CD4-positive, alpha-beta T cell (primary cell): Measurements from ENCODE around the gene SLC22A12. TPM values are rescaled to one million over a fixed set of nuclear protein-coding genes. Genes with fewer than 3 reads are reported as not detected.

Source experiments
- ATAC-seq: fragments of 200-7000 bp; cut with Tn5 transposase; one replicate; pipeline ENCODE4 v1.10.0; 2022; ENCODE audit warnings: mild to moderate bottlenecking; ENCODE audit not compliant: poor library complexity
- CTCF ChIA-PET: fragments of 350-600 bp; sonication (Branson Sonifier 250); formaldehyde crosslinking; loops from one replicate; lab custom pipeline; 2021; ENCODE audit warnings: antibody characterized with exemption, inconsistent platforms; lab: Charles Lee
- POLR2A ChIA-PET: fragments of 350-600 bp; sonication (Branson Sonifier 250); formaldehyde crosslinking; loops from one replicate; lab custom pipeline; 2021; ENCODE audit warnings: antibody characterized with exemption, inconsistent platforms; lab: Charles Lee
- DNase-seq, 14 experiments: peaks; one replicate each; pipeline ENCODE4 v3.0.0-alpha.2; 2013 to 2020; ENCODE audit warnings: mixed read lengths in 2 of 14
- H3K27ac ChIP-seq, 2 donors: one replicate each; pipeline versions ENCODE4 v1.5.1 to v1.7.0; 2013; ENCODE audit warnings: low read length in 2 of 2, low read depth in 1 of 2, mild to moderate bottlenecking in 1 of 2
- H3K27me3 ChIP-seq, 2 experiments: 1 replicate in 1 of 2; 2 replicates in 1 of 2; pipeline versions ENCODE4 v1.6.1 to v1.7.0; 2013; ENCODE audit warnings: low read length in 2 of 2, control low read depth in 1 of 2, mild to moderate bottlenecking in 1 of 2, moderate library complexity in 1 of 2; ENCODE audit not compliant: insufficient read depth in 2 of 2, control insufficient read depth in 1 of 2
- H3K36me3 ChIP-seq: one replicate; pipeline ENCODE4 v1.6.1; 2013; ENCODE audit warnings: low read length, control low read depth; ENCODE audit not compliant: insufficient read depth
- H3K4me1 ChIP-seq: one replicate; pipeline ENCODE4 v1.6.1; 2013; ENCODE audit warnings: low read length, control low read depth; ENCODE audit not compliant: insufficient read depth
- H3K4me3 ChIP-seq: one replicate; pipeline ENCODE4 v1.5.1; 2013; ENCODE audit warnings: mild to moderate bottlenecking, low read length, moderate library complexity
- H3K9me3 ChIP-seq, 2 experiments: 1 replicate in 1 of 2; 2 replicates in 1 of 2; pipeline versions ENCODE4 v1.6.1 to v1.7.0; 2013; ENCODE audit warnings: low read length in 2 of 2, mild to moderate bottlenecking in 2 of 2, control low read depth in 1 of 2, moderate library complexity in 1 of 2; ENCODE audit not compliant: control insufficient read depth in 1 of 2, insufficient read depth in 1 of 2
- H3K27ac Mint-ChIP-seq: one replicate; pipeline ENCODE4 v1.8.0; 2020; ENCODE audit warnings: mixed read lengths
- H3K27me3 Mint-ChIP-seq: one replicate; pipeline ENCODE4 v1.8.0; 2021; ENCODE audit warnings: mixed read lengths
- H3K36me3 Mint-ChIP-seq: one replicate; pipeline ENCODE4 v1.8.0; 2021; ENCODE audit warnings: low read depth, mixed read lengths
- H3K4me1 Mint-ChIP-seq: one replicate; pipeline ENCODE4 v1.8.0; 2021; ENCODE audit warnings: low read depth, mixed read lengths
- H3K4me3 Mint-ChIP-seq: one replicate; pipeline ENCODE4 v1.8.0; 2020; ENCODE audit warnings: mild to moderate bottlenecking, mixed read lengths
- H3K9me3 Mint-ChIP-seq: one replicate; pipeline ENCODE4 v1.8.0; 2020; ENCODE audit warnings: mixed read lengths
- CTCF ChIP-seq: fragments of 200-600 bp; IDR thresholded peaks from one replicate; pipeline ENCODE4 v1.8.0; 2022; ENCODE audit warnings: antibody characterized with exemption, mild to moderate bottlenecking
- intact Hi-C, 2 experiments: fragments of 100-400 bp; cut with DNase I in 1 of 2; cut with micrococcal nuclease in 1 of 2; formaldehyde crosslinking; loops; one replicate each; pipeline versions ENCODE4 v1.15.1 to v1.9.0; 2023 to 2025; cut with DNase I, micrococcal nuclease
- total RNA-seq, 174 experiments: library from RNA in 2 of 174; stranded (reverse) in 2 of 174; gene quantifications; one replicate each; pipeline ENCODE4 v1.2.3 and lab custom pipeline; 2021 to 2026

The SLC22A12 gene
- total RNA-seq, 2 experiments from 2014 or later = not detected

DNA sequence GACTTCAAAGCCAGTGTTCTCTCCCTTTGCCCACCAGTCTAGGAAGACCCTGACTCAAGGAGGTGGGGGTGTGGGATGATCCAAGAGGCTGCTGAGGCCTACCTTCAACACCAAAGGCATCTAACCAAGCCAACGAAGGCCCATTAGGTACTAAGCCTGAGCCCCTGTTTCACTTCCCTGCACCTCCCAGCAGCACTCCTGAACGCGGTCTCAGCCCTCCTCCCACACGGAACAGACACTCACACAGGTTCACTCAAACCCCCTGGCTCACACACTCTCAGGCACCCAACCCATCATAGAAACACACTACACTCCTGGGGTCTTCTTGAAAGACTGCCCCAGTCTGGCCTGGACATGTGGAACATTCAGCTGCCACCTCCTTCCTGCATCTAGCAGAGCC lies 40.7 kb downstream of the SLC22A12 start:
- TF ChIP-seq CTCF = no peak
- Mint-ChIP-seq H3K27ac (no peak overlapping the region), H3K27me3 (peaks cover 27% of the 10 kb centered on the region), H3K4me3 (no peak overlapping the region), H3K9me3 (no peaks in the 10 kb centered on the region), H3K4me1 (peaks cover 16% of the 10 kb centered on the region), H3K36me3 (no peaks in the 10 kb centered on the region)
- no peak for DNase-seq
- Histone ChIP-seq H3K4me3 (no peak overlapping the region), H3K36me3 (no peaks in the 10 kb centered on the region), H3K27ac (no peak overlapping the region), H3K4me1 (peaks cover 8% of the 10 kb centered on the region), H3K27me3 (peaks cover 3 to 12% of the 10 kb centered on the region in 2 experiments), H3K9me3 (no peaks in the 10 kb centered on the region)
- intact Hi-C loops = no loop called here
- no peak for ATAC-seq
- POLR2A ChIA-PET = no interaction called here
- CTCF ChIA-PET = no interaction called here

DNA sequence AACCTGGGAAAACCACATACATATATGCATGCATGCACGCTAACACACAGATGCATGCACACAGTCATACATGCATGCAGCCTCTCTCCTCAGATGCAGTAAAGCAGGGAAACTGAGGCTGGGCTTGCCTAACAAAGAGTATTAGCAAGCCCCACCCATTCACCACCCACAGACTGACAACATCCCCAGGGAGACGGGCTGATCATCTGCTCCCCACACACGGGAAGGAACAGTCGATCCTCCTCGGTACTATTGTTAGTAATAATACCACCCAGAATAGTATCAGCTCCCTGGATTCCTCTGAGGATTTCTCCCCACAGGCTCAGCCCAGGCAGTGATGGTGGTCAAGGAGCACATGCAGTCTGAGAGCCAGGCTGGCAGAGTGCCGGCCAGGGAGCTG lies 41.2 kb downstream of the SLC22A12 start:
- POLR2A ChIA-PET = no interaction called here
- no peak for DNase-seq
- TF ChIP-seq CTCF = no peak
- Mint-ChIP-seq H3K4me1 (peaks cover 16% of the 10 kb centered on the region), H3K27ac (no peak overlapping the region), H3K27me3 (peaks cover 28% of the 10 kb centered on the region), H3K4me3 (no peak overlapping the region), H3K9me3 (no peaks in the 10 kb centered on the region), H3K36me3 (no peaks in the 10 kb centered on the region)
- intact Hi-C loops = no loop called here
- Histone ChIP-seq H3K27me3 (peaks cover 5 to 16% of the 10 kb centered on the region in 2 experiments), H3K4me3 (no peak overlapping the region), H3K9me3 (no peaks in the 10 kb centered on the region), H3K36me3 (no peaks in the 10 kb centered on the region), H3K4me1 (peaks cover 8% of the 10 kb centered on the region), H3K27ac (no peak overlapping the region)
- CTCF ChIA-PET = no interaction called here
- no peak for ATAC-seq

DNA sequence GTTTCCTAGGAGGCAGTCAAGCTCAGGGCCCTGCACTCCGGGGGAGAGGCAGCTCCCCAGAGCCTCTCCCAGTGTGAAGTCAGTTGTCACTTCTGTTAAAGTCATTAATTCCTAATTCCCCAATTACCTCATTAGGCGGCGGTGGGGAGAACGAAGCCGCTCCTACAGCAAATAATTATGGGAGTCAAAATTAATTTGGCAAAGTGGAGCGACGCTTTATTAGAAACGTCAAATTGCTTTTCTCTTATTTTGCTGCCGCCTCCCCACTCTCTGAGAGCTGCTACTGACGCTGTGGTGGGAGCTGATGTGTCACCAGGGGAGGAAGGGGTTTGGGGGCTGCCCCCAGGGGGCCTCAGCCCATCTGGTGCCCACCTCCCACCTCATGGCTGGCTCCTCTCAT lies 41.6 kb downstream of the SLC22A12 start:
- Mint-ChIP-seq H3K27ac (no peak overlapping the region), H3K4me3 (no peak overlapping the region), H3K36me3 (no peaks in the 10 kb centered on the region), H3K4me1 (peaks cover 16% of the 10 kb centered on the region), H3K9me3 (no peaks in the 10 kb centered on the region), H3K27me3 (peaks cover 31% of the 10 kb centered on the region)
- Histone ChIP-seq H3K4me3 (no peak overlapping the region), H3K9me3 (no peaks in the 10 kb centered on the region), H3K27me3 (peaks cover 8 to 20% of the 10 kb centered on the region in 2 experiments), H3K27ac (no peak overlapping the region), H3K4me1 (peaks cover 8% of the 10 kb centered on the region), H3K36me3 (no peaks in the 10 kb centered on the region)
- ChIA-PET POLR2A (no interaction called here), CTCF (interaction anchor here (0.6 kb wide), 1 partner anchor 1731 kb away, joined by 3 read pairs; no protein-coding TSS in a partner anchor)
- no peak for DNase-seq
- ATAC-seq = no peak
- intact Hi-C loops = no loop called here
- no peak for TF ChIP-seq CTCF
